Neural cell (in vitro differentiated cells): Measurements from ENCODE around the gene ZNF334.

ENCODE experiments used
- CTCF ChIP-seq: fragments of 450-650 bp; IDR thresholded peaks from 2 replicates; pipeline ENCODE4 v1.5.1; 2014; ENCODE audit warnings: antibody characterized with exemption, mild to moderate bottlenecking, moderate library complexity; ENCODE audit not compliant: poor library complexity, severe bottlenecking
- EP300 ChIP-seq: fragments of 450-650 bp; conservative IDR thresholded peaks from 2 replicates; pipeline ENCODE4 v1.6.1; 2014; ENCODE audit warnings: antibody characterized with exemption, mild to moderate bottlenecking, moderate library complexity; ENCODE audit not compliant: poor library complexity, severe bottlenecking
- EZH2 ChIP-seq: fragments of 200-600, 300-800 bp; shearing (Covaris generic), sonication (generic); IDR thresholded peaks from 2 replicates; pipeline ENCODE4 v1.6.1; 2014; ENCODE audit warnings: antibody characterized with exemption, low read length, borderline replicate concordance, mild to moderate bottlenecking; ENCODE audit not compliant: insufficient read depth, poor library complexity, severe bottlenecking
- MXI1 ChIP-seq: fragments of 450-650 bp; conservative IDR thresholded peaks from 2 replicates; pipeline ENCODE4 v1.6.1; 2014; ENCODE audit warnings: antibody characterized with exemption, mild to moderate bottlenecking; ENCODE audit not compliant: poor library complexity, severe bottlenecking
- POLR2AphosphoS5 ChIP-seq: IDR thresholded peaks from 2 replicates; pipeline ENCODE4 v1.6.1; 2012
- RAD21 ChIP-seq: fragments of 450-650 bp; conservative IDR thresholded peaks from 2 replicates; pipeline ENCODE4 v1.6.1; 2014; ENCODE audit warnings: antibody characterized with exemption, mild to moderate bottlenecking, moderate library complexity
- SMC3 ChIP-seq: fragments of 450-650 bp; conservative IDR thresholded peaks from 2 replicates; pipeline ENCODE4 v1.6.1; 2014; ENCODE audit warnings: antibody characterized with exemption, mild to moderate bottlenecking, moderate library complexity; ENCODE audit not compliant: poor library complexity
- TAF1 ChIP-seq: IDR thresholded peaks from 2 replicates; pipeline ENCODE4 v1.6.1; 2012; ENCODE audit warnings: low read depth

- TF ChIP-seq EP300 (no peak), TAF1 (no peak), CTCF (no peak), EZH2 (no peak), SMC3 (no peak), RAD21 (no peak), POLR2AphosphoS5 (no peak), MXI1 (no peak)
Observed at GRCh38 chr20:46477225-46477624, 36.1 kb downstream of the ZNF334 start.
